HEK293 (cell line): Measurements from ENCODE around the gene EEFSEC.

Experiments
- GLIS1 ChIP-seq: fragments of 450-650 bp; formaldehyde crosslinking; IDR thresholded peaks from 2 replicates; pipeline ENCODE4 v1.5.1; 2016; ENCODE audit warnings: missing biosample characterization, missing genetic modification characterization
- PRDM10 ChIP-seq: fragments of 450-650 bp; formaldehyde crosslinking; IDR thresholded peaks from 2 replicates; pipeline ENCODE4 v1.5.1; 2016; ENCODE audit warnings: missing biosample characterization, missing genetic modification characterization
- SP7 ChIP-seq: fragments of 450-650 bp; formaldehyde crosslinking; IDR thresholded peaks from 2 replicates; pipeline ENCODE4 v1.5.1; 2016; ENCODE audit warnings: missing biosample characterization, missing genetic modification characterization
- TSHZ1 ChIP-seq: fragments of 450-650 bp; formaldehyde crosslinking; IDR thresholded peaks from 2 replicates; pipeline ENCODE4 v1.5.1; 2016; ENCODE audit warnings: missing biosample characterization, missing genetic modification characterization, borderline replicate concordance
- ZBTB8A ChIP-seq: fragments of 450-650 bp; formaldehyde crosslinking; IDR thresholded peaks from 2 replicates; pipeline ENCODE4 v1.5.1; 2016; ENCODE audit warnings: missing biosample characterization, missing genetic modification characterization
- ZFP41 ChIP-seq: fragments of 450-650 bp; formaldehyde crosslinking; IDR thresholded peaks from 2 replicates; pipeline ENCODE4 v1.5.1; 2016; ENCODE audit warnings: missing biosample characterization, missing genetic modification characterization, borderline replicate concordance
- ZIC2 ChIP-seq: fragments of 450-650 bp; formaldehyde crosslinking; IDR thresholded peaks from 2 replicates; pipeline ENCODE4 v1.5.1; 2016; ENCODE audit warnings: missing biosample characterization, missing genetic modification characterization
- ZNF239 ChIP-seq: fragments of 450-650 bp; formaldehyde crosslinking; IDR thresholded peaks from 2 replicates; pipeline ENCODE4 v1.5.1; 2016; ENCODE audit warnings: missing biosample characterization, missing genetic modification characterization
- ZNF248 ChIP-seq: fragments of 450-650 bp; formaldehyde crosslinking; IDR thresholded peaks from 2 replicates; pipeline ENCODE4 v1.5.1; 2017; ENCODE audit warnings: missing biosample characterization, missing genetic modification characterization
- ZNF324 ChIP-seq: fragments of 450-650 bp; formaldehyde crosslinking; IDR thresholded peaks from 2 replicates; pipeline ENCODE4 v1.5.1; 2016; ENCODE audit warnings: missing biosample characterization, missing genetic modification characterization
- ZNF548 ChIP-seq: fragments of 450-650 bp; formaldehyde crosslinking; IDR thresholded peaks from 2 replicates; pipeline ENCODE4 v1.5.1; 2016; ENCODE audit warnings: missing biosample characterization, missing genetic modification characterization
- ZNF558 ChIP-seq: fragments of 450-650 bp; formaldehyde crosslinking; IDR thresholded peaks from 2 replicates; pipeline ENCODE4 v1.5.1; 2016; ENCODE audit warnings: missing biosample characterization, missing genetic modification characterization
- ZNF623 ChIP-seq: fragments of 450-650 bp; formaldehyde crosslinking; IDR thresholded peaks from 2 replicates; pipeline ENCODE4 v1.5.1; 2016; ENCODE audit warnings: missing biosample characterization, missing genetic modification characterization
- ZNF701 ChIP-seq: fragments of 450-650 bp; formaldehyde crosslinking; IDR thresholded peaks from 2 replicates; pipeline ENCODE4 v1.5.1; 2016; ENCODE audit warnings: missing biosample characterization, missing genetic modification characterization
- ZNF837 ChIP-seq: fragments of 450-650 bp; formaldehyde crosslinking; IDR thresholded peaks from 2 replicates; pipeline ENCODE4 v1.5.1; 2016; ENCODE audit warnings: missing biosample characterization, missing genetic modification characterization
- ZSCAN23 ChIP-seq: fragments of 450-650 bp; formaldehyde crosslinking; IDR thresholded peaks from 2 replicates; pipeline ENCODE4 v1.5.1; 2016; ENCODE audit warnings: missing biosample characterization, missing genetic modification characterization
- ZSCAN5A ChIP-seq: fragments of 450-650 bp; formaldehyde crosslinking; IDR thresholded peaks from 2 replicates; pipeline ENCODE4 v1.5.1; 2016; ENCODE audit warnings: missing biosample characterization, missing genetic modification characterization
- TF ChIP-seq, protein P1 (sequence below): fragments of 450-650 bp; formaldehyde crosslinking; IDR thresholded peaks from 2 replicates; pipeline ENCODE4 v1.5.1; 2016; ENCODE audit warnings: missing biosample characterization, missing genetic modification characterization, borderline replicate concordance
- TF ChIP-seq, protein P2 (sequence below): IDR thresholded peaks from 2 replicates; pipeline ENCODE4 v1.6.1; 2011; ENCODE audit warnings: mild to moderate bottlenecking, low read depth, low read length, borderline replicate concordance

The EEFSEC gene

GRCh38 chr3:128153156-128154041, at the start of gene EEFSEC (continued):
- TF ChIP-seq SP7 (peak; percentile 80), GLIS1 (tag by site-specific recombination) (peak; percentile 72), TSHZ1 (tag by site-specific recombination) (no peak; the same call in 1 of the 2 replicates), ZNF701 (tag by site-specific recombination) (no peak), ZSCAN23 (tag by site-specific recombination) (0 out of 2 replicates have a peak, but pooled peaks have one; percentile 22), ZNF324 (tag by site-specific recombination) (peak; percentile 81), ZNF239 (tag by site-specific recombination) (no peak), ZNF548 (no peak), ZIC2 (tag by site-specific recombination) (peak; percentile 40; the same call in 1 of the 2 replicates), ZNF558 (tag by site-specific recombination) (no peak), PRDM10 (peak; percentile 62), ZNF248 (no peak), ZBTB8A (tag by site-specific recombination) (peak; percentile 90), ZSCAN5A (tag by site-specific recombination) (peak; percentile 60; the same call in 1 of the 2 replicates), ZNF837 (tag by site-specific recombination) (no peak), ZNF623 (tag by site-specific recombination) (0 out of 2 replicates have a peak, but pooled peaks have one; percentile 12), ZFP41 (tag by site-specific recombination) (0 out of 2 replicates have a peak, but pooled peaks have one; percentile 45)
- TF ChIP-seq, protein P1, sequence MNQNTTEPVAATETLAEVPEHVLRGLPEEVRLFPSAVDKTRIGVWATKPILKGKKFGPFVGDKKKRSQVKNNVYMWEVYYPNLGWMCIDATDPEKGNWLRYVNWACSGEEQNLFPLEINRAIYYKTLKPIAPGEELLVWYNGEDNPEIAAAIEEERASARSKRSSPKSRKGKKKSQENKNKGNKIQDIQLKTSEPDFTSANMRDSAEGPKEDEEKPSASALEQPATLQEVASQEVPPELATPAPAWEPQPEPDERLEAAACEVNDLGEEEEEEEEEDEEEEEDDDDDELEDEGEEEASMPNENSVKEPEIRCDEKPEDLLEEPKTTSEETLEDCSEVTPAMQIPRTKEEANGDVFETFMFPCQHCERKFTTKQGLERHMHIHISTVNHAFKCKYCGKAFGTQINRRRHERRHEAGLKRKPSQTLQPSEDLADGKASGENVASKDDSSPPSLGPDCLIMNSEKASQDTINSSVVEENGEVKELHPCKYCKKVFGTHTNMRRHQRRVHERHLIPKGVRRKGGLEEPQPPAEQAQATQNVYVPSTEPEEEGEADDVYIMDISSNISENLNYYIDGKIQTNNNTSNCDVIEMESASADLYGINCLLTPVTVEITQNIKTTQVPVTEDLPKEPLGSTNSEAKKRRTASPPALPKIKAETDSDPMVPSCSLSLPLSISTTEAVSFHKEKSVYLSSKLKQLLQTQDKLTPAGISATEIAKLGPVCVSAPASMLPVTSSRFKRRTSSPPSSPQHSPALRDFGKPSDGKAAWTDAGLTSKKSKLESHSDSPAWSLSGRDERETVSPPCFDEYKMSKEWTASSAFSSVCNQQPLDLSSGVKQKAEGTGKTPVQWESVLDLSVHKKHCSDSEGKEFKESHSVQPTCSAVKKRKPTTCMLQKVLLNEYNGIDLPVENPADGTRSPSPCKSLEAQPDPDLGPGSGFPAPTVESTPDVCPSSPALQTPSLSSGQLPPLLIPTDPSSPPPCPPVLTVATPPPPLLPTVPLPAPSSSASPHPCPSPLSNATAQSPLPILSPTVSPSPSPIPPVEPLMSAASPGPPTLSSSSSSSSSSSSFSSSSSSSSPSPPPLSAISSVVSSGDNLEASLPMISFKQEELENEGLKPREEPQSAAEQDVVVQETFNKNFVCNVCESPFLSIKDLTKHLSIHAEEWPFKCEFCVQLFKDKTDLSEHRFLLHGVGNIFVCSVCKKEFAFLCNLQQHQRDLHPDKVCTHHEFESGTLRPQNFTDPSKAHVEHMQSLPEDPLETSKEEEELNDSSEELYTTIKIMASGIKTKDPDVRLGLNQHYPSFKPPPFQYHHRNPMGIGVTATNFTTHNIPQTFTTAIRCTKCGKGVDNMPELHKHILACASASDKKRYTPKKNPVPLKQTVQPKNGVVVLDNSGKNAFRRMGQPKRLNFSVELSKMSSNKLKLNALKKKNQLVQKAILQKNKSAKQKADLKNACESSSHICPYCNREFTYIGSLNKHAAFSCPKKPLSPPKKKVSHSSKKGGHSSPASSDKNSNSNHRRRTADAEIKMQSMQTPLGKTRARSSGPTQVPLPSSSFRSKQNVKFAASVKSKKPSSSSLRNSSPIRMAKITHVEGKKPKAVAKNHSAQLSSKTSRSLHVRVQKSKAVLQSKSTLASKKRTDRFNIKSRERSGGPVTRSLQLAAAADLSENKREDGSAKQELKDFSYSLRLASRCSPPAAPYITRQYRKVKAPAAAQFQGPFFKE (tag by site-specific recombination), result no peak
- TF ChIP-seq, protein P2, sequence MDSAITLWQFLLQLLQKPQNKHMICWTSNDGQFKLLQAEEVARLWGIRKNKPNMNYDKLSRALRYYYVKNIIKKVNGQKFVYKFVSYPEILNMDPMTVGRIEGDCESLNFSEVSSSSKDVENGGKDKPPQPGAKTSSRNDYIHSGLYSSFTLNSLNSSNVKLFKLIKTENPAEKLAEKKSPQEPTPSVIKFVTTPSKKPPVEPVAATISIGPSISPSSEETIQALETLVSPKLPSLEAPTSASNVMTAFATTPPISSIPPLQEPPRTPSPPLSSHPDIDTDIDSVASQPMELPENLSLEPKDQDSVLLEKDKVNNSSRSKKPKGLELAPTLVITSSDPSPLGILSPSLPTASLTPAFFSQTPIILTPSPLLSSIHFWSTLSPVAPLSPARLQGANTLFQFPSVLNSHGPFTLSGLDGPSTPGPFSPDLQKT, result no peak
